Stimulated activated CD8-positive, alpha-beta memory T cell treated with anti-CD3 and anti-CD28 coated beads, Interleukin-12 subunit alpha, Interleukin-12 subunit beta, amount 100 ng/mL, for 1 hour (primary cell): Measurements from ENCODE around the gene SLC25A19.
"Not testable (repeated sequence)": the region's sequence is repeated elsewhere in the genome, so short reads cannot be mapped to it uniquely, and the experiment has no call there.

Experiments
- DNase-seq: peaks from one replicate; pipeline ENCODE4 v3.0.0-alpha.2; 2020; ENCODE audit warnings: low read depth

Gene SLC25A19

GRCh38 chr17:75267411-75268232 is 21.6 kb downstream of the SLC25A19 start:
- DNase-seq: no peak

- DNase-seq: no peak
Measured at GRCh38 chr17:75267153-75267410, 22.2 kb downstream of the SLC25A19 start.

- no peak for DNase-seq
Measured at GRCh38 chr17:75266316-75267152, 22.7 kb downstream of the SLC25A19 start.

GRCh38 chr17:75265614-75266315 is 23.5 kb downstream of the SLC25A19 start:
- no peak for DNase-seq

- DNase-seq: no peak
Measured at GRCh38 chr17:75263055-75263454, 26.2 kb downstream of the SLC25A19 start.

GRCh38 chr17:75262112-75262606 is 27.1 kb downstream of the SLC25A19 start:
- no peak for DNase-seq

- DNase-seq: peak; percentile 89
Measured at GRCh38 chr17:75261336-75262111, 27.7 kb downstream of the SLC25A19 start, which contains the start of the genes GGA3 and MRPS7. Gene GGA3, minus strand, starts transcription at chr17:75261606. Its CDS starts 19 bp downstream, at chr17:75261587. Gene MRPS7, plus strand, starts transcription at chr17:75261879. Its CDS starts 22 bp downstream, at chr17:75261901.

GRCh38 chr17:75260641-75261335 is 28.4 kb downstream of the SLC25A19 start:
- DNase-seq: no peak

- DNase-seq: not testable (repeated sequence)
Measured at GRCh38 chr17:75257228-75257627, 32.0 kb downstream of the SLC25A19 start.

- DNase-seq: not testable (repeated sequence)
Measured at GRCh38 chr17:75255954-75256698, 33.1 kb downstream of the SLC25A19 start.

- no peak for DNase-seq
Measured at GRCh38 chr17:75252039-75252816, 37.0 kb downstream of the SLC25A19 start.

GRCh38 chr17:75250009-75250471 is 39.2 kb downstream of the SLC25A19 start:
- peak; percentile 54 for DNase-seq

- no peak for DNase-seq
Measured at GRCh38 chr17:75249564-75249963, 39.7 kb downstream of the SLC25A19 start.

- no peak for DNase-seq
Measured at GRCh38 chr17:75246404-75246803, 42.8 kb downstream of the SLC25A19 start.

GRCh38 chr17:75245011-75245410 is 44.2 kb downstream of the SLC25A19 start:
- no peak for DNase-seq

GRCh38 chr17:75244133-75244866 is 44.9 kb downstream of the SLC25A19 start:
- DNase-seq: no peak

GRCh38 chr17:75242461-75243042 is 46.7 kb downstream of the SLC25A19 start:
- no peak for DNase-seq

- no peak for DNase-seq
Measured at GRCh38 chr17:75241996-75242460, 47.2 kb downstream of the SLC25A19 start.
